ENCODE results near the gene XPO1.

DNA sequence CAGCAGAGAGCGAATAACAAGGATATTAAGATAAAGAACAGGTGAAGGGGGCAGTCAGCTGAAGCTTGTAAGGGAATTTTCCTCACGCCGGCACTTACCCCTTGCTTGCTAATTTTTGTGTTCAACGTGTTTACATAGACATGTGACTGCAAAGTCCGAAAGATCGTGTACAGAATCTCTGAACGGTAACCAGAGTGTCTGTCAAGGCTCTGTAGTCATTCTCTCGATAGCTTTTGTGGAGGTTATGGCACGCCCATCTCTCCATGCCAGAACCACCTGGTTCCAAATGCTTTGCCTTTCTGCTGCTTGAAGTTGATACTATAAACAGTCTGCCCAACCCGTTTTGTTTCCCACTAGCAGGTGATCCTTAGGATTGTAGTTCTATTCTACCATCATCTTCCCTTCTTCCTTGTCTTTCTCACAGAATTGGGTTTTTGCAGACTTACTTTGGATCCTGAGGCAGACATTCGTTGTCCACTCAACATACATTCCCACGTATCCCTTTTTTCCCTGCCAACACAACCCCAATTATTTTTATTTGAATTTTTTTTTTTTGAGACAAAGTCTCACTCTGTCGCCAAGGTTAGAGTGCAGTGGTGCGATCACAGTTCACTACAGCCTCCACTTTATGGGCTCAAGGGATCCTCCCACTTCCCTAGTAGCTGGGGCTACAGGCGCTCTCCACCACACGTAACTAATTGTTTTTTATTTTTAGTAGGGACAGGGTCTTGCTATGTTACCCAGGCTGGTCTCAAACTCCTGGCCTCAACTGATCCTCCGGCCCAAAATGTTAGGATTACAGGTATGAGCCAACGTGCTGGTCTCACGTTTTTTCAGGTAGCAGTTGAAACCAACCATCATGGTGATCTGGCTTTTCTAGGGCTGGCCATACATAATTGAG is 66.0 kb downstream of the XPO1 start:
- TF ChIP-seq, protein P1, sequence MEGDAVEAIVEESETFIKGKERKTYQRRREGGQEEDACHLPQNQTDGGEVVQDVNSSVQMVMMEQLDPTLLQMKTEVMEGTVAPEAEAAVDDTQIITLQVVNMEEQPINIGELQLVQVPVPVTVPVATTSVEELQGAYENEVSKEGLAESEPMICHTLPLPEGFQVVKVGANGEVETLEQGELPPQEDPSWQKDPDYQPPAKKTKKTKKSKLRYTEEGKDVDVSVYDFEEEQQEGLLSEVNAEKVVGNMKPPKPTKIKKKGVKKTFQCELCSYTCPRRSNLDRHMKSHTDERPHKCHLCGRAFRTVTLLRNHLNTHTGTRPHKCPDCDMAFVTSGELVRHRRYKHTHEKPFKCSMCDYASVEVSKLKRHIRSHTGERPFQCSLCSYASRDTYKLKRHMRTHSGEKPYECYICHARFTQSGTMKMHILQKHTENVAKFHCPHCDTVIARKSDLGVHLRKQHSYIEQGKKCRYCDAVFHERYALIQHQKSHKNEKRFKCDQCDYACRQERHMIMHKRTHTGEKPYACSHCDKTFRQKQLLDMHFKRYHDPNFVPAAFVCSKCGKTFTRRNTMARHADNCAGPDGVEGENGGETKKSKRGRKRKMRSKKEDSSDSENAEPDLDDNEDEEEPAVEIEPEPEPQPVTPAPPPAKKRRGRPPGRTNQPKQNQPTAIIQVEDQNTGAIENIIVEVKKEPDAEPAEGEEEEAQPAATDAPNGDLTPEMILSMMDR (IDR thresholded peaks at IDR 0.05 in 8 of 11, conservative IDR thresholded peaks at IDR 0.05 in 3 of 11), result no peak
- no peak for TF ChIP-seq POLR2AphosphoS5 (IDR thresholded peaks at IDR 0.05)
